ENCODE results near the gene C17orf114.

The C17orf114 gene

DNA sequence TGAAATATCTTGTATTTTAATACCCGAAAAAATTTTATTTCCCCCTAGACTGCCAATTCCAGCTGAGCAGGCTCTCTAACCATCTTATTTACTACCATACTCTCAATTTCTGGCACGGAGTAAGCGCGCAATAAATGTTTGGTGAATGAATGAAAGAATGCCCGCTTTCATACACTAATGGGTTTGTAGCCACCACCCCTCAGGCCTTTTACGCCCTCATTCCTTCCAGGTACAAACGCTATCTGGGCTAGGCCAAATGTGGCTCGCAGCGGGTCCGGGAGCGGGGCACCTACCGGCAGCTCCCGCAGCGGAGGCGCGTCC lies 4.3 kb upstream of the C17orf114 start:
- Histone ChIP-seq H3K9me3 (no peaks in the 10 kb centered on the region), H3K27ac (peak overlapping the region in 1 of 2 donors; percentile 34), H3K27me3 (replicated peaks; ENCODE audit: insufficient read depth) (no peaks in the 10 kb centered on the region), H3K4me3 (peak overlapping the region; percentile 94), H3K4me1 (ENCODE audit: control insufficient read depth in 1 of 2, low read depth in 2 of 2) (peaks cover 10 to 18% of the 10 kb centered on the region in 2 donors), H3K36me3 (peaks cover 5% of the 10 kb centered on the region)
- ATAC-seq (ENCODE audit: insufficient number of reproducible peaks, low FRiP score, low read depth) (no peak), DNase-seq (ENCODE audit: low spot score) (no peak)
- TF ChIP-seq CTCF (IDR thresholded peaks at IDR 0.05), result no peak

DNA sequence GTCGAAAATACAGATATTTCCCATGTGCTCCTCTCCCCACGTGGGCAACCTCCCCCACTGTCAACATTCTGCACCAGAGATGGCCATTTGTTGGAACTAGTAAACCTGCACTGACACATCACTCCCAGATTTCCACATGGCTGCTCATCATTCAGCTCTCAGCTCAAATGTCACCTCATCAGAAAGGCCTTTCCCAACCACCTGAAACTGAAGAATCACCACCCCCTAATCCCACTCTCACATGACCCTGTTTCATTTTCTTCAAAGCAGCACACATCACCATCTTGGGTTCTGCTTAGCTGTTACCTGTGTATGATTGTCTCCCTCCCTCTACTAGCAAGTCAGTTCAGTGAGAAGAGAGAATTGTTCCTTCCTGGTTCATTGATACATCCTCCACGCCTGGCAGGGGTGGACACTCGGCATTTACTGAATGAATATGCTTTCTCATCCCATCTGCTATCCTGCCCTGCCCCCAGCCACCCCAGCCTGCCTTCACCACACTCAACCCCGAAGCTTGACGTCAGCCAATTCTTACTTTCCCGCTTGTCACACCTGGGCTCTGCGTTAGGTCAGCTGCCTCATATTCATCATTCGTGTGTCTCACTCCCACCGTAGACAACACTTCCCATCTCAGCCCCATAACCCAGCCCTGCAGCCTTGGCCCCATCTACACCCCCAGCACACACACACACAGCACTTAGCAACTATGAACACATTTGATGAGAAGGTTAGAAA lies 1.5 kb downstream of the C17orf114 start:
- H3K27ac ChIP-seq, result no peak overlapping the region
- H3K36me3 ChIP-seq, result peaks cover 7% of the 10 kb centered on the region
- no peaks in the 10 kb centered on the region for H3K9me3 ChIP-seq
- no peaks in the 10 kb centered on the region for H3K27me3 ChIP-seq (replicated peaks; ENCODE audit: insufficient read depth)
- no peak overlapping the region for H3K4me3 ChIP-seq
- ATAC-seq (ENCODE audit: insufficient number of reproducible peaks, low FRiP score, low read depth) (no peak), DNase-seq (ENCODE audit: low spot score) (no peak)
- TF ChIP-seq CTCF (IDR thresholded peaks at IDR 0.05), result no peak
- H3K4me1 ChIP-seq (ENCODE audit: control insufficient read depth in 1 of 2, low read depth in 2 of 2), result peaks cover 7 to 10% of the 10 kb centered on the region in 2 donors

DNA sequence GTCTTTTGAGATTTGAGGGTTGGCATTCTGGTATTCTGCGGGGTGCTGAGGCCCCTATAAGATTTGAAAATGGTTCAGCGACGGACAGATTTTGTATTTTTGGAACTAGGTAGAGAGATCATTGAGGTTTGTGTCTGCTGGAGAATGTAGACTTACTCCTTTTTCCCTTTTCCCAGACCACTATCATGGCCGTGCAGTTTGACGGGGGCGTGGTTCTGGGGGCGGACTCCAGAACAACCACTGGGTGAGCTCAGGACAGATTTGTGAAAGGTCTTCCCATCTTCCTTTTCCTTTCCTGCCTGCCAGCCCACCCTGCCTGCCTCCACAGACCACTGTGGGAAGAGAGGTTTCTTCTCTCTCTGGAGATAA lies 5.6 kb downstream of the C17orf114 start:
- no peak for TF ChIP-seq CTCF (IDR thresholded peaks at IDR 0.05)
- Histone ChIP-seq H3K36me3 (peaks cover 7% of the 10 kb centered on the region), H3K4me3 (peak overlapping the region; percentile 95), H3K27me3 (replicated peaks; ENCODE audit: insufficient read depth) (no peaks in the 10 kb centered on the region), H3K4me1 (ENCODE audit: control insufficient read depth in 1 of 2, low read depth in 2 of 2) (peaks cover 7 to 10% of the 10 kb centered on the region in 2 donors), H3K9me3 (no peaks in the 10 kb centered on the region), H3K27ac (peak overlapping the region; percentile 73 to 81)
- ATAC-seq (ENCODE audit: insufficient number of reproducible peaks, low FRiP score, low read depth) (no peak), DNase-seq (ENCODE audit: low spot score) (no peak)

GRCh38 chr17:4795168-4795567 lies 7.0 kb downstream of the C17orf114 start:
- H3K4me3 ChIP-seq, result no peak overlapping the region
- DNase-seq (ENCODE audit: low spot score) (no peak), ATAC-seq (ENCODE audit: insufficient number of reproducible peaks, low FRiP score, low read depth) (no peak)
- H3K9me3 ChIP-seq, result no peaks in the 10 kb centered on the region
- no peak for TF ChIP-seq CTCF (IDR thresholded peaks at IDR 0.05)
- no peaks in the 10 kb centered on the region for H3K27me3 ChIP-seq (replicated peaks; ENCODE audit: insufficient read depth)
- peaks cover 10% of the 10 kb centered on the region in 2 donors for H3K4me1 ChIP-seq (ENCODE audit: control insufficient read depth in 1 of 2, low read depth in 2 of 2)
- peaks cover 7% of the 10 kb centered on the region for H3K36me3 ChIP-seq
- peak overlapping the region in 1 of 2 donors; percentile 47 for H3K27ac ChIP-seq

- Histone ChIP-seq H3K36me3 (no peaks in the 10 kb centered on the region), H3K4me3 (peak overlapping the region; percentile 95), H3K4me1 (ENCODE audit: control insufficient read depth in 1 of 2, low read depth in 2 of 2) (peaks cover 16 to 36% of the 10 kb centered on the region in 2 donors), H3K27ac (peak overlapping the region; percentile 89 to 97), H3K27me3 (replicated peaks; ENCODE audit: insufficient read depth) (no peaks in the 10 kb centered on the region), H3K9me3 (no peaks in the 10 kb centered on the region)
- DNase-seq (ENCODE audit: low spot score) (no peak), ATAC-seq (ENCODE audit: insufficient number of reproducible peaks, low FRiP score, low read depth) (no peak)
- TF ChIP-seq CTCF (IDR thresholded peaks at IDR 0.05), result no peak
Measured at GRCh38 chr17:4790705-4791088, 11.4 kb downstream of the C17orf114 start.
